ENCODE data around the gene GIMAP7. TPM values are rescaled to one million over a fixed set of nuclear protein-coding genes. Genes with fewer than 3 reads are reported as not detected.

Gene GIMAP7
- total and polyA plus RNA-seq, 2 experiments from 2014 or later = not detected

GRCh38 chr7:150566572-150566971 lies 51.9 kb downstream of the GIMAP7 start:
- H3K27ac ChIP-seq = no peak overlapping the region
- no peaks in the 10 kb centered on the region for H3K9me3 ChIP-seq (ENCODE audit: low read depth)
- TF ChIP-seq CTCF (IDR thresholded peaks at IDR 0.05; ENCODE audit: low read depth, low read length) = no peak

GRCh38 chr7:150567169-150567568 lies 52.5 kb downstream of the GIMAP7 start, which contains the start of gene GIMAP4:
GIMAP4 (plus strand) TSS chr7:150567390; CDS start chr7:150569902, 2,512 bp downstream.
- H3K4me3 ChIP-seq = no peak within 1 kb of the TSS

More at GRCh38 chr7:150566572-150566971, 51.9 kb downstream of the GIMAP7 start:
- H3K4me3 ChIP-seq = no peak overlapping the region
- no peaks in the 10 kb centered on the region for H3K36me3 ChIP-seq
- no peaks in the 10 kb centered on the region for H3K4me1 ChIP-seq (ENCODE audit: low read depth)
- no peak for DNase-seq (ENCODE audit: low read depth in 1 of 2, low spot score in 1 of 2)
- H3K27me3 ChIP-seq = no peaks in the 10 kb centered on the region

GRCh38 chr7:150567871-150568301 lies 53.2 kb downstream of the GIMAP7 start:
- no peaks in the 10 kb centered on the region for H3K9me3 ChIP-seq (ENCODE audit: low read depth)
- H3K27ac ChIP-seq = no peak overlapping the region
- H3K36me3 ChIP-seq = no peaks in the 10 kb centered on the region
- TF ChIP-seq CTCF (IDR thresholded peaks at IDR 0.05; ENCODE audit: low read depth, low read length) = no peak
- H3K4me1 ChIP-seq (ENCODE audit: low read depth) = no peaks in the 10 kb centered on the region
- no peak overlapping the region for H3K4me3 ChIP-seq
- DNase-seq (ENCODE audit: low read depth in 1 of 2, low spot score in 1 of 2) = no peak
- no peaks in the 10 kb centered on the region for H3K27me3 ChIP-seq

More at GRCh38 chr7:150567169-150567568, 52.5 kb downstream of the GIMAP7 start, which contains the start of gene GIMAP4:
- DNase-seq (ENCODE audit: low read depth in 1 of 2, low spot score in 1 of 2) = no peak
- H3K27me3 ChIP-seq = no peaks in the 10 kb centered on the region
- H3K27ac ChIP-seq = no peak within 1 kb of the TSS
- no peak for TF ChIP-seq CTCF (IDR thresholded peaks at IDR 0.05; ENCODE audit: low read depth, low read length)
- no peaks in the 10 kb centered on the region for H3K9me3 ChIP-seq (ENCODE audit: low read depth)
- no peaks in the 10 kb centered on the region for H3K36me3 ChIP-seq
- H3K4me1 ChIP-seq (ENCODE audit: low read depth) = no peaks in the 10 kb centered on the region

GRCh38 chr7:150568714-150569113 lies 54.0 kb downstream of the GIMAP7 start:
- Histone ChIP-seq H3K27ac (no peak overlapping the region), H3K36me3 (no peaks in the 10 kb centered on the region), H3K4me1 (ENCODE audit: low read depth) (no peaks in the 10 kb centered on the region), H3K4me3 (no peak overlapping the region), H3K9me3 (ENCODE audit: low read depth) (no peaks in the 10 kb centered on the region), H3K27me3 (no peaks in the 10 kb centered on the region)
- DNase-seq (ENCODE audit: low read depth in 1 of 2, low spot score in 1 of 2) = no peak
- TF ChIP-seq CTCF (IDR thresholded peaks at IDR 0.05; ENCODE audit: low read depth, low read length) = no peak

GRCh38 chr7:150569245-150569955 lies 54.7 kb downstream of the GIMAP7 start:
- DNase-seq (ENCODE audit: low read depth in 1 of 2, low spot score in 1 of 2) = no peak
- H3K4me3 ChIP-seq = no peak overlapping the region
- TF ChIP-seq CTCF (IDR thresholded peaks at IDR 0.05; ENCODE audit: low read depth, low read length) = no peak
- H3K9me3 ChIP-seq (ENCODE audit: low read depth) = no peaks in the 10 kb centered on the region
- no peaks in the 10 kb centered on the region for H3K36me3 ChIP-seq
- H3K27ac ChIP-seq = no peak overlapping the region
- H3K27me3 ChIP-seq = no peaks in the 10 kb centered on the region
- no peaks in the 10 kb centered on the region for H3K4me1 ChIP-seq (ENCODE audit: low read depth)

Other genes starting within 250 kb of the GIMAP7 start
- 34.0 and 34.5 TPM in 2 replicates for gene LRRC61, start 191.5 kb upstream of the GIMAP7 start, total RNA-seq
- gene LRRC61, start 191.5 kb upstream of the GIMAP7 start, polyA plus RNA-seq = 30.0 and 31.4 TPM in 2 replicates
- gene ACTR3C, start 191.3 kb upstream of the GIMAP7 start, total RNA-seq = 1.5 and 4.8 TPM in 2 replicates
- 2.2 and 2.4 TPM in 2 replicates for gene ACTR3C, start 191.3 kb upstream of the GIMAP7 start, polyA plus RNA-seq
- gene RARRES2, start 173.2 kb upstream of the GIMAP7 start, total RNA-seq = 4.2 and 5.5 TPM in 2 replicates
- 5.7 and 8.3 TPM in 2 replicates for gene RARRES2, start 173.2 kb upstream of the GIMAP7 start, polyA plus RNA-seq
- 222 and 270 TPM in 2 replicates for gene REPIN1, start 146.1 kb upstream of the GIMAP7 start, total RNA-seq
- gene REPIN1, start 146.1 kb upstream of the GIMAP7 start, polyA plus RNA-seq = 185 and 224 TPM in 2 replicates
- 31.7 and 34.3 TPM in 2 replicates for gene ZNF775, start 135.5 kb upstream of the GIMAP7 start, total RNA-seq
- gene ZNF775, start 135.5 kb upstream of the GIMAP7 start, polyA plus RNA-seq = 29.7 and 40.1 TPM in 2 replicates
- gene GIMAP8, start 64.2 kb upstream of the GIMAP7 start, total RNA-seq = 0.11 and 0.24 TPM in 2 replicates
- gene GIMAP8, start 64.2 kb upstream of the GIMAP7 start, polyA plus RNA-seq = 0.31 TPM in 1 of 2 replicates, not detected in the other
- 0.24 TPM in 1 of 2 replicates, not detected in the other for gene GIMAP4, start 52.5 kb downstream of the GIMAP7 start, total RNA-seq
- 1.8 TPM in 1 of 2 replicates, not detected in the other for gene GIMAP4, start 52.5 kb downstream of the GIMAP7 start, polyA plus RNA-seq
- gene GIMAP6, start 117.5 kb downstream of the GIMAP7 start, total RNA-seq = 0.04 and 0.09 TPM in 2 replicates
- gene GIMAP6, start 117.5 kb downstream of the GIMAP7 start, polyA plus RNA-seq = 0.29 TPM in 1 of 2 replicates, not detected in the other
- gene GIMAP2, start 170.8 kb downstream of the GIMAP7 start, total RNA-seq = not detected in 2 replicates
- 0.11 TPM in 1 of 2 replicates, not detected in the other for gene GIMAP2, start 170.8 kb downstream of the GIMAP7 start, polyA plus RNA-seq
- 0.06 TPM in 1 of 2 replicates, not detected in the other for gene GIMAP1, start 201.7 kb downstream of the GIMAP7 start, total RNA-seq
- 0.17 TPM in 1 of 2 replicates, not detected in the other for gene GIMAP1, start 201.7 kb downstream of the GIMAP7 start, polyA plus RNA-seq
- 0.25 and 0.45 TPM in 2 replicates for gene GIMAP5, start 222.5 kb downstream of the GIMAP7 start, total RNA-seq
- 0.22 and 1.3 TPM in 2 replicates for gene GIMAP5, start 222.5 kb downstream of the GIMAP7 start, polyA plus RNA-seq